ENCODE results near the gene RFX2.

- TF ChIP-seq, protein P1, sequence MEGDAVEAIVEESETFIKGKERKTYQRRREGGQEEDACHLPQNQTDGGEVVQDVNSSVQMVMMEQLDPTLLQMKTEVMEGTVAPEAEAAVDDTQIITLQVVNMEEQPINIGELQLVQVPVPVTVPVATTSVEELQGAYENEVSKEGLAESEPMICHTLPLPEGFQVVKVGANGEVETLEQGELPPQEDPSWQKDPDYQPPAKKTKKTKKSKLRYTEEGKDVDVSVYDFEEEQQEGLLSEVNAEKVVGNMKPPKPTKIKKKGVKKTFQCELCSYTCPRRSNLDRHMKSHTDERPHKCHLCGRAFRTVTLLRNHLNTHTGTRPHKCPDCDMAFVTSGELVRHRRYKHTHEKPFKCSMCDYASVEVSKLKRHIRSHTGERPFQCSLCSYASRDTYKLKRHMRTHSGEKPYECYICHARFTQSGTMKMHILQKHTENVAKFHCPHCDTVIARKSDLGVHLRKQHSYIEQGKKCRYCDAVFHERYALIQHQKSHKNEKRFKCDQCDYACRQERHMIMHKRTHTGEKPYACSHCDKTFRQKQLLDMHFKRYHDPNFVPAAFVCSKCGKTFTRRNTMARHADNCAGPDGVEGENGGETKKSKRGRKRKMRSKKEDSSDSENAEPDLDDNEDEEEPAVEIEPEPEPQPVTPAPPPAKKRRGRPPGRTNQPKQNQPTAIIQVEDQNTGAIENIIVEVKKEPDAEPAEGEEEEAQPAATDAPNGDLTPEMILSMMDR (conservative IDR thresholded peaks at IDR 0.05; ENCODE audit: low read length): no peak
- TF ChIP-seq EZH2phosphoT487 (IDR thresholded peaks at IDR 0.05; ENCODE audit: borderline replicate concordance): no peak
Measured at GRCh38 chr19:6059988-6060599, 50.2 kb downstream of the RFX2 start.

All from Loucy (cell line).